ENCODE data around the gene CKLF.
"Not testable (repeated sequence)": the region's sequence is repeated elsewhere in the genome, so short reads cannot be mapped to it uniquely, and the experiment has no call there.

GRCh38 chr16:66596559-66596958, 44.2 kb downstream of the CKLF start:
- TF ChIP-seq POLR2A, CTCF, POLR2AphosphoS5 (IDR thresholded peaks at IDR 0.05): not testable (repeated sequence)
